HEK293 (cell line): ENCODE data around the gene LRRC46.

Source experiments
- SALL2 ChIP-seq: fragments of 450-650 bp; formaldehyde crosslinking; IDR thresholded peaks from 2 replicates; pipeline ENCODE4 v1.5.0; 2017; ENCODE audit warnings: missing biosample characterization, mild to moderate bottlenecking, missing genetic modification characterization, borderline replicate concordance
- ZNF132 ChIP-seq: fragments of 450-650 bp; formaldehyde crosslinking; IDR thresholded peaks from 2 replicates; pipeline ENCODE4 v1.5.1; 2017; ENCODE audit warnings: missing biosample characterization, missing genetic modification characterization, borderline replicate concordance
- ZNF174 ChIP-seq: fragments of 450-650 bp; formaldehyde crosslinking; IDR thresholded peaks from 2 replicates; pipeline ENCODE4 v1.5.0; 2017; ENCODE audit warnings: missing biosample characterization, mild to moderate bottlenecking, missing genetic modification characterization
- ZNF416 ChIP-seq: fragments of 450-650 bp; formaldehyde crosslinking; IDR thresholded peaks from 2 replicates; pipeline ENCODE4 v1.5.1; 2016; ENCODE audit warnings: missing biosample characterization, missing genetic modification characterization
- ZNF629 ChIP-seq: fragments of 450-650 bp; formaldehyde crosslinking; IDR thresholded peaks from 2 replicates; pipeline ENCODE4 v1.5.1; 2017; ENCODE audit warnings: missing biosample characterization, missing genetic modification characterization
- ZNF843 ChIP-seq: fragments of 450-650 bp; formaldehyde crosslinking; IDR thresholded peaks from 2 replicates; pipeline ENCODE4 v1.5.1; 2016; ENCODE audit warnings: missing biosample characterization, missing genetic modification characterization
- TF ChIP-seq, protein P1 (sequence below): fragments of 450-650 bp; formaldehyde crosslinking; IDR thresholded peaks from 2 replicates; pipeline ENCODE4 v1.5.1; 2016; ENCODE audit warnings: missing biosample characterization, missing genetic modification characterization
- TF ChIP-seq, protein P2 (sequence below): fragments of 450-650 bp; formaldehyde crosslinking; IDR thresholded peaks from 2 replicates; pipeline ENCODE4 v1.5.1; 2016; ENCODE audit warnings: missing biosample characterization, missing genetic modification characterization

- TF ChIP-seq, protein P1, sequence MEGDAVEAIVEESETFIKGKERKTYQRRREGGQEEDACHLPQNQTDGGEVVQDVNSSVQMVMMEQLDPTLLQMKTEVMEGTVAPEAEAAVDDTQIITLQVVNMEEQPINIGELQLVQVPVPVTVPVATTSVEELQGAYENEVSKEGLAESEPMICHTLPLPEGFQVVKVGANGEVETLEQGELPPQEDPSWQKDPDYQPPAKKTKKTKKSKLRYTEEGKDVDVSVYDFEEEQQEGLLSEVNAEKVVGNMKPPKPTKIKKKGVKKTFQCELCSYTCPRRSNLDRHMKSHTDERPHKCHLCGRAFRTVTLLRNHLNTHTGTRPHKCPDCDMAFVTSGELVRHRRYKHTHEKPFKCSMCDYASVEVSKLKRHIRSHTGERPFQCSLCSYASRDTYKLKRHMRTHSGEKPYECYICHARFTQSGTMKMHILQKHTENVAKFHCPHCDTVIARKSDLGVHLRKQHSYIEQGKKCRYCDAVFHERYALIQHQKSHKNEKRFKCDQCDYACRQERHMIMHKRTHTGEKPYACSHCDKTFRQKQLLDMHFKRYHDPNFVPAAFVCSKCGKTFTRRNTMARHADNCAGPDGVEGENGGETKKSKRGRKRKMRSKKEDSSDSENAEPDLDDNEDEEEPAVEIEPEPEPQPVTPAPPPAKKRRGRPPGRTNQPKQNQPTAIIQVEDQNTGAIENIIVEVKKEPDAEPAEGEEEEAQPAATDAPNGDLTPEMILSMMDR = 0 out of 2 replicates have a peak, but pooled peaks have one; percentile 39
- TF ChIP-seq, protein P2, sequence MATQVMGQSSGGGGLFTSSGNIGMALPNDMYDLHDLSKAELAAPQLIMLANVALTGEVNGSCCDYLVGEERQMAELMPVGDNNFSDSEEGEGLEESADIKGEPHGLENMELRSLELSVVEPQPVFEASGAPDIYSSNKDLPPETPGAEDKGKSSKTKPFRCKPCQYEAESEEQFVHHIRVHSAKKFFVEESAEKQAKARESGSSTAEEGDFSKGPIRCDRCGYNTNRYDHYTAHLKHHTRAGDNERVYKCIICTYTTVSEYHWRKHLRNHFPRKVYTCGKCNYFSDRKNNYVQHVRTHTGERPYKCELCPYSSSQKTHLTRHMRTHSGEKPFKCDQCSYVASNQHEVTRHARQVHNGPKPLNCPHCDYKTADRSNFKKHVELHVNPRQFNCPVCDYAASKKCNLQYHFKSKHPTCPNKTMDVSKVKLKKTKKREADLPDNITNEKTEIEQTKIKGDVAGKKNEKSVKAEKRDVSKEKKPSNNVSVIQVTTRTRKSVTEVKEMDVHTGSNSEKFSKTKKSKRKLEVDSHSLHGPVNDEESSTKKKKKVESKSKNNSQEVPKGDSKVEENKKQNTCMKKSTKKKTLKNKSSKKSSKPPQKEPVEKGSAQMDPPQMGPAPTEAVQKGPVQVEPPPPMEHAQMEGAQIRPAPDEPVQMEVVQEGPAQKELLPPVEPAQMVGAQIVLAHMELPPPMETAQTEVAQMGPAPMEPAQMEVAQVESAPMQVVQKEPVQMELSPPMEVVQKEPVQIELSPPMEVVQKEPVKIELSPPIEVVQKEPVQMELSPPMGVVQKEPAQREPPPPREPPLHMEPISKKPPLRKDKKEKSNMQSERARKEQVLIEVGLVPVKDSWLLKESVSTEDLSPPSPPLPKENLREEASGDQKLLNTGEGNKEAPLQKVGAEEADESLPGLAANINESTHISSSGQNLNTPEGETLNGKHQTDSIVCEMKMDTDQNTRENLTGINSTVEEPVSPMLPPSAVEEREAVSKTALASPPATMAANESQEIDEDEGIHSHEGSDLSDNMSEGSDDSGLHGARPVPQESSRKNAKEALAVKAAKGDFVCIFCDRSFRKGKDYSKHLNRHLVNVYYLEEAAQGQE = no peak
- TF ChIP-seq SALL2 (no peak), ZNF843 (tag by site-specific recombination) (no peak), ZNF132 (tag by site-specific recombination) (no peak), ZNF629 (tag by site-specific recombination) (no peak), ZNF416 (tag by site-specific recombination) (no peak), ZNF174 (tag by site-specific recombination) (no peak)
Observed at GRCh38 chr17:47847341-47848197, 16.1 kb downstream of the LRRC46 start.
